HEK293T (cell line): ENCODE measurements around the gene GALK1.

ENCODE experiments used
- BHLHE40 ChIP-seq: fragments of 450-650 bp; IDR thresholded peaks from 2 replicates; pipeline ENCODE4 v1.6.1; 2016; ENCODE audit warnings: mild to moderate bottlenecking, moderate library complexity, borderline replicate concordance
- FOXK2 ChIP-seq: fragments of 450-650 bp; IDR thresholded peaks from 2 replicates; pipeline ENCODE4 v1.6.1; 2016; ENCODE audit warnings: mild to moderate bottlenecking
- SP1 ChIP-seq: fragments of 450-650 bp; IDR thresholded peaks from 2 replicates; pipeline ENCODE4 v1.6.1; 2017
- SUZ12 ChIP-seq: fragments of 450-650 bp; IDR thresholded peaks from 2 replicates; pipeline ENCODE4 v1.6.1; 2016; ENCODE audit warnings: mild to moderate bottlenecking
- TARDBP ChIP-seq: fragments of 450-650 bp; IDR thresholded peaks from 2 replicates; pipeline ENCODE4 v1.6.1; 2016

GRCh38 chr17:75730065-75730464 is 34.9 kb downstream of the GALK1 start:
- TF ChIP-seq SP1 (no peak), BHLHE40 (no peak), FOXK2 (no peak), SUZ12 (no peak), TARDBP (no peak)
